GM18951 (cell line): ENCODE data around the gene DDOST.

Experiments
- POLR2A ChIP-seq: IDR thresholded peaks from 4 replicates; pipeline ENCODE4 v1.6.1; 2011; ENCODE audit warnings: mild to moderate bottlenecking; ENCODE audit not compliant: insufficient read length, insufficient read depth; ENCODE audit errors: extremely low read depth
- in situ Hi-C: fragments of 300-500 bp; cut with MboI; formaldehyde crosslinking; loops from one replicate; pipeline ENCODE4 v1.12.0; 2022; ENCODE audit warnings: low sequenced_read_pairs, mixed read lengths, inconsistent platforms; ENCODE audit not compliant: unreplicated experiment

The DDOST gene

DNA sequence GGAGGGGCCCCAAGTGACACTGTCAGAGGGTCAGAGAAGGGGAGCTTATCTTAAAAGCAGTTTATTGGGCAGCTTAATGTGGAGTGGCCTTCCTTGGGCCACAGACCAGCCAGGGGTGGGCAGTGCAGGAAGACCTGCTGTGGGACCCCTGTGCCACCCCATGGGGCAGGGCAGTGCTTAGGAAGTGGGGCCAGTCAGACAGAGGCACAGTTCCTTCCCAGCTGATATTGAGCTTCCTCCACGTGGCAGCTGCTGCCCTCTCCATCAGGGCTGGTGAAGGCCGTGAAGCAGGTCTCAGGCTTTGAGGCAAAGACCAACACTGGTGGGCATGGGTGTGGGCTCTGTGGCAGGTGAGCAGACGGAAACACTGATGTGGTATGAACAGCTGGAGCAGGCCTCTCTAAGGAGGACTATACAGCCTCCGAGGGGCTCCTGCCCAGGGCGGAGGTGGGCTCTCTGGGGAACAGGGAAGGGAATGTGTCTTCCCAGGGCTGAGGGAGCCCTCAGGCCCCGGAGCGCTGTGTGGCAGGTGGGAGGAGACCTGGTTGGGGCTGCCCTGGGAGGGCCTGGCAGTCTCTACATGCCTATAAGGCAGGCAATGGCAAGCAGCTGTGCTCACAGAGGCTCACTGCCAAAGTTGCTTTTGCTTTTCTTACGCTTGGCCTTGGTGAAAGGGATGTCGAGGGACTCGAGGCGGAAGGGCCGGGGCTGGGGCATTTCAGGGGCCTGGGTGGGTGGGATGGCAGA is 3.0 kb upstream of the DDOST start:
- no peak for TF ChIP-seq POLR2A
- in situ Hi-C loops, result no loop called here

DNA sequence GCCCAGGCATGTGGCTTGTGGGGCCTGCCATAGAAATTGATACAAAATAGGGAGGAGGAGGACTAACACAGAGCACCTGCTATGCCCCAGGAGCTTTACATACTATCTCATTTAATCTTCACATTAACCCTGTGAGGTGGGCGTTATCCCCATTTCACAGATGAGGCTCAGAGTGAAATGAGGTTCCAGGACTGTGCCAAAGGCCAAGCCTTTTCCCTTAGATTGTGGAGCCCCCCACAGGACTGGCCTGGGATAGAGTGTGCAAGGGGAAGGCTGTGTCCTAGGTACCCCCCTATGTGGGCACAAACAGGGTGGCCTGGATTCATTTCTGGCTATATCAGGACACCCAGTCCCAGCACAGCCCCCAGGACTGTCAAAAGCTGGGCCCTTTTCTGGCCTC is 2.2 kb upstream of the DDOST start:
- no peak for TF ChIP-seq POLR2A
- in situ Hi-C loops, result no loop called here

DNA sequence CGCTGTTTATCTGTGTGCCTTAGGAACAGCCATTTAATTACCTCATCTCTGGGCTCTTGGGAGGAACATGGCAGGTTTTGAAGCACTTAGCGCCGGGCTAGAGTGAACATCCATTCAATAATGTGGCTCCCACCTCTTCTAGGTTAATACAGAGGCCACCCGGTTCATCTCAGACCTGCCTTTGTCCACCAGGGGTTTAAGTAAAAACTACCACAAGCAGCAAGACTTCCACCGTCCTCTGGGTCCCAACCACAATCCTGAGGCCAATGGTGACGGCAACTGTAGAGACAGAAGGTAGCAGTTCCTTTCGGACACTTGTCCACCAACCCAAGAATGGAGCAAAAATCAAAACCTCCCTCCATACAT is 924 bp upstream of the DDOST start:
- TF ChIP-seq POLR2A, result no peak
- in situ Hi-C loops, result no loop called here

DNA sequence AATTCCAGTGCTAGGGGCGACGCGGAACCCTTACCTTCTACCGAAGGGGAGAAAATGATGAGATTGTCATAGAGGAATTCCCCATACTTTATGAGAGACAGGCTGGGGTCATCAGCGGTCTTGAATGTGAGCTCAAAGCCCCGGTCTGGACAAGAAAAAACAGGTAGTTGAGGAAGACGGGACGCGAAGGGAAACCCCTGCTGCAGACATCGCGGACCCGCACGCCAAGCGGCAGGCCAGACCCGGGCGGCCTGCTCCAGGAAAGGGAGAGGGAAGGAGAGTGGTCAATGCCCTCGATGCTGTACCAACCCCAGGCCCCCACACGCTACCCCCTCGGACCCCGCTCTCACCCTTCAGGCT is 342 bp downstream of the DDOST start:
- no peak for TF ChIP-seq POLR2A
- in situ Hi-C loops, result no loop called here

DNA sequence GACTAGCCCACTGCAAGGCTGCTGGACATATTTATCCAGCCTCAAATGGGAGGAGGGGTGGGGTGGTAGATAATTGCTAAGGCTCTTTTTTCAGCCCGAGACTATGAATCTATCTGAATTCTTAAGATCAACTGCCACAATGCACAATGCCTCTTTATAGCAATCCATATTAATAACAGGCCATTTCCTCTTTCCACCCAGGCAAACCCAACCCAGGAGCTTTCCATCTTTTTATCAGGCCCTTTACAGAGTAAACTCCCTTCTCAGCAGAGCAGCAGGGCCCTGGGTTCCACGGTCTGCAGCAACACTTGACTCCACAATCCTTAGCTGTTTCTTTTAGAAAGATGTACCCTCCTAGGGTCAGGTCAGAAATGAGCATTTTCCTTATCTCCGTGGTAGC is 806 bp downstream of the DDOST start:
- in situ Hi-C loops, result no loop called here
- no peak for TF ChIP-seq POLR2A

DNA sequence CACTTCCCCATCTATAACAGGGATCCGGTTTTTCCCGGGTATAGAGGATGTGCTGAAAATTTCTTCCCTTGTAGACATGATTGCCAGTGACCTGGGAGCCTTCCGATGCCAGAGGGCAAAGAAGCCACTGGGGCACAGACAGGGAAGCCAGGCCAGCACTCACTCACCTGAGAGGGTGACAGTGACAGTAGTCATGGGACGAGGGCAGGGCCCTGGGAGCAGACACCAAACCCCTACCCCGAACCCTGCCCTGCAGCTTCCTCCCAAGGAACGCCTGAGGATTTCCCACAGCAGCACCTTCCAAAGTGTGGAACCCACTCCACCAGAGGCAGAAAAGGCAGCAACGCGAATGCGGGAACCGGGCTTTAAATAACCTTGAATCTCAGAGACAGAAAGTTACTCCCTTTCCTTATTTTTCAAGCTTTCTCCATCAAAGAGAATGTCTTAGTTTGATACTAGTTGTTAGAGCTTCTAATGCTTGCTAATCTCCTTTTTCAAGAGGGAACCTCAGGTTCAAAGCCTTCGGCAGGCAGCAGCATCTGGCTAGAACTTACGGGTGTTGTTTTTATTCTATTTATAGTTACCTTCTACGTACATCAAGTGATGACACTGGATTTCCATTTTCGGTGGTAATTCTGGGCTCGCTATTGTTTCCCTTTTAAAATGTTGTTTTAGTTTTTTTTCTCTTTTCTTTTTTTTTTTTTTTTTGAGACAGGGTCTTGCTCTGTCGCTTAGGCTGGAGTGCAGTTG is 2.8 kb downstream of the DDOST start:
- no peak for TF ChIP-seq POLR2A
- in situ Hi-C loops, result no loop called here

DNA sequence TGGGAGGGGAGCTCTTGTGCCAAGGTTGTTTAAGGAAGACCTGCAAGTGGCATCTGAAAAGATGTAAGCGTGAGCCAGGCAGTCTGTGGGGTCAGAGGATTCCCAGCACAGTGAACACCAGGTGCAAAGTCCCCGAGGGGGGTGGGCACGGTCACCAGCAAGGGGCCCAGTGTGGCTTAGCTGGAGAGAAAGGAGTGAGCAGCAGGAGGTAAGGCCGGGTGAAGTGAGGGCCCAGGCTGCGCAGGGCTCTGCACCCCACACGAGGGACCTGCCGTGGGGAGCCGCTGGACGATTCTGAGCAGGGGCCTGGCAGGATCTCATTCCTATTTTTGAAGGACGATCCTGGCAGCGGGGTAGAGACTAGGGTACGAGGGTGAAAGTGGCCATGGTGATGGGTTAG is 4.1 kb downstream of the DDOST start:
- in situ Hi-C loops, result no loop called here
- no peak for TF ChIP-seq POLR2A

DNA sequence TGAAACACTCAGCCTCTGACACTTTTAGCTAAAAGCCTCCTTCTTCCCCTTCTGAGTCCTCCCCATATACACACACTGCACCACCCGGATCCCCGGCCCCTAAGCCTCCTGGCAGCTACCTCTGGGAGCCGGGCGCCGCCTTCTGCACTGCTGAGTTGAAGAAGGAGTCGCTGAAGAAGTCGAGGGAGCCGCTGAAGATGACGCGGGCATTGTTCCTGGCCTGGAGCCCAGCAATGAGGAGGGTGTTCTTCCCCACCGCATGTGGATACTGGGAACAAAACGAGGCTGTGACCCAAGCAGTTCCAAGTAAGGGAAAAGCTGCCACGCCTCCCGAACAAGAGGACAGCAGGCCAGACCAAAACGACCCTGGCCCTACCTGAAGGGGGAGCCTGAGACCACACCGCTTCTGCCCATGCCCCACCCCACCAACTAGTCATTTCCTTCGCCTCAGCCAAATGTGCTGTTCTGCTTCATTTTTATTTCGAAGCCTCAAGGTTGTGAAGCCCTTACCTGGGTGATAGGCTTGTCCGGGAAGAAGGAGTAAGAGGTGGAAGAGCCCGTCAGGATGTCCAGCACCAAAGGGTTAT is 7.0 kb downstream of the DDOST start:
- TF ChIP-seq POLR2A, result no peak
- in situ Hi-C loops, result no loop called here

DNA sequence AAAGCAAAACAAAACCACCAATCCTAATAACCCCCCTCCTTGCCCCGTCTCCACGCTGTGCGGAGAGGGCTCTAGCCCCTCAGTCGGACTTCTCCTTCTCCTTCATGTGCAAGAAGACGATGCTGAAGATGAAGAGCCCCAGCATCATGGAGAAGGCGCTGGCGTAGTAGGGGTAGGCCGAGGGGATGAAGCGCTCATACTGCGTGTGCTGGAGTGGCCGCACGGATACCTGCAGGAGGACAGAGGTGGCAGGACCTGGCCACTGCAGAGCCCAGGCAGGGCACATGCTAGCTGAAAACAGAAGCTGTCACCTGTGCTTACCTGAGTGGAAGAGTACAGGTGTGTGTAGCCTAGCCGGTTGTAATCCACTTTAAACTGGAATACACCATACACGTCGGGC is 8.9 kb downstream of the DDOST start:
- TF ChIP-seq POLR2A, result no peak
- in situ Hi-C loops, result no loop called here

DNA sequence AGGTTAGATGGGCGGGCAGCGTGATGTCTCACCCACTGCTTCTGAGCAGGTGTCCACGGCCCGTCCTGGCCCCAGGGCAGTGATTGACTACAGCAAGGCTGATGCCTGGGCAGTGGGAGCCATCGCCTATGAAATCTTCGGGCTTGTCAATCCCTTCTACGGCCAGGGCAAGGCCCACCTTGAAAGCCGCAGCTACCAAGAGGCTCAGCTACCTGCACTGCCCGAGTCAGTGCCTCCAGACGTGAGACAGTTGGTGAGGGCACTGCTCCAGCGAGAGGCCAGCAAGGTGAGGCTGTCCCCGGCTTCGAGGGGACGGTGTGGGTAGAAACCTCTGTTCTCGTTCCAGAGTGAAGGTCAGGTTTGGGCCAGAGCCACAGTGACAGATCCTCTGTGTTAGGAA is 12.2 kb downstream of the DDOST start:
- no peak for TF ChIP-seq POLR2A
- in situ Hi-C loops, result loop anchor here (10.0 kb wide), 1 partner anchor 124 kb away; no protein-coding TSS in a partner anchor

DNA sequence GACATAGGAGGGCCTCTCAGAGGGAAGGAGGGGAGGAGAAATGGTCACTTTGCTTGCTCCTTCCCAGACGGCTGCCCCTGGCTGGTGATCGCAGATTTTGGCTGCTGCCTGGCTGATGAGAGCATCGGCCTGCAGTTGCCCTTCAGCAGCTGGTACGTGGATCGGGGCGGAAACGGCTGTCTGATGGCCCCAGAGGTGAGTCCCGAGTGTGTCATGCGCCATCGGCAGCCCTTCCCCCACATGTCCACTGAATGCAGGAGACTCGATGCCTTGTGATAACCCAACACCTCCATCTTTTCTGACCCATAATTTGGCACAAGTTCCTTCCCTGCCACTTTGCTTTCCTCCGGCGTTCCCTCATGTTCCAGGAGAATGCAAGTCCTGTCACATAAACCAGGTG is 12.7 kb downstream of the DDOST start:
- TF ChIP-seq POLR2A, result no peak
- in situ Hi-C loops, result loop anchor here (10.0 kb wide), 1 partner anchor 124 kb away; no protein-coding TSS in a partner anchor

DNA sequence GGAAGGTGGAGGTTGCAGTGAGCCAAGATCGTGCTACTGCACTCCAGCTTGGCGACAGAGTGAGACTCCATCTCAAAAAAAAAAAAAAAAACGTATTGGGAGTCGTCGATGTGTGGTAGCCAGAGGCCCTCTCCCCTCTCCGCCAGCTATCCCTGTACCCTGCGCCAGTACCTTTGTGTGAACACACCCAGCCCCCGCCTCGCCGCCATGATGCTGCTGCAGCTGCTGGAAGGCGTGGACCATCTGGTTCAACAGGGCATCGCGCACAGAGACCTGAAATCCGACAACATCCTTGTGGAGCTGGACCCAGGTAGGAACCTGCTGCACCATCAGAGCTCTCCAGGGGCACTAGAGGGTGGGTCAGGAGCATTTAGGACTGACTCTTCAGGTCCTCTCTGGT is 15.8 kb downstream of the DDOST start:
- in situ Hi-C loops, result loop anchor here (10.0 kb wide), 1 partner anchor 121 kb away; no protein-coding TSS in a partner anchor
- no peak for TF ChIP-seq POLR2A

DNA sequence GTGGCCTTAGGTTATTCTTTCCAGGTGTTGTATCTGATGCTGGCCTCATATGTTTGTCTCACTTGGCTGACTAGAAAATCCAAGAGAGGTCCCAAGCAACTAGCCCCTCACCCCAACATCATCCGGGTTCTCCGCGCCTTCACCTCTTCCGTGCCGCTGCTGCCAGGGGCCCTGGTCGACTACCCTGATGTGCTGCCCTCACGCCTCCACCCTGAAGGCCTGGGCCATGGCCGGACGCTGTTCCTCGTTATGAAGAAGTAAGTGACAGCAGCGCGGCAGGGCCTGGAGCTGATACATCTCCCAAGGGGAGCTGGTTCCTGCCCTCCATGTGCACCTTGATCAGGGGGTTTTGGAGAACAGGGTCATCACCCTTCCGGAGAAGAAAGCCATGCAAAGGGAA is 16.8 kb downstream of the DDOST start:
- in situ Hi-C loops, result loop anchor here (10.0 kb wide), 1 partner anchor 120 kb away; no protein-coding TSS in a partner anchor
- no peak for TF ChIP-seq POLR2A

DNA sequence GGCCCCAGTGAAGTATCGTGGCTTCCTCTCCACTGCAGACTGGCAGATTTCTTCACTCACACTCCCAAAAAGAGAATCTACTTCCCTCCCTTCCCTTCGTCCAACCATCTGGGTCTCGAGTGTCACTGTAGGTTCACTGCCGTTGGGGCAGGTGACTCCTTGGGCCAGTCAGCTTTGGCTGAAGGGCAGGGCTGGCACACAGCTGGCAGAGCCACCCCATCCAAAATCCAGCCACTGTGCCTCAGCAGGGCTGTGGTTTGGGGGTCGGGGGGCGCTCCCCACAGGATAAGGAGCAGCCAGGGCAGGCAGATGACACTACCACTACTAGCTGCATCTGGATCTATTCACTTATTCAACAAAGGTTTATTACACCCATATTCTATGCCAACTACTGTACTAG is 18.1 kb downstream of the DDOST start:
- no peak for TF ChIP-seq POLR2A
- in situ Hi-C loops, result loop anchor here (10.0 kb wide), 1 partner anchor 118 kb away; no protein-coding TSS in a partner anchor
